ENCODE results near the gene CACNA2D3.

Gene CACNA2D3

GRCh38 chr3:54217828-54218227 lies 95.5 kb downstream of the CACNA2D3 start:
- Histone ChIP-seq H3K36me3 (no peaks in the 10 kb centered on the region), H3K9me3 (ENCODE audit: severe bottlenecking) (no peaks in the 10 kb centered on the region), H3K27ac (no peak overlapping the region), H3K27me3 (ENCODE audit: insufficient read depth, low read depth, severe bottlenecking) (no peaks in the 10 kb centered on the region), H3K4me3 (ENCODE audit: low read depth, low read length) (no peak overlapping the region)
- no peak for DNase-seq
- TF ChIP-seq, protein P1, sequence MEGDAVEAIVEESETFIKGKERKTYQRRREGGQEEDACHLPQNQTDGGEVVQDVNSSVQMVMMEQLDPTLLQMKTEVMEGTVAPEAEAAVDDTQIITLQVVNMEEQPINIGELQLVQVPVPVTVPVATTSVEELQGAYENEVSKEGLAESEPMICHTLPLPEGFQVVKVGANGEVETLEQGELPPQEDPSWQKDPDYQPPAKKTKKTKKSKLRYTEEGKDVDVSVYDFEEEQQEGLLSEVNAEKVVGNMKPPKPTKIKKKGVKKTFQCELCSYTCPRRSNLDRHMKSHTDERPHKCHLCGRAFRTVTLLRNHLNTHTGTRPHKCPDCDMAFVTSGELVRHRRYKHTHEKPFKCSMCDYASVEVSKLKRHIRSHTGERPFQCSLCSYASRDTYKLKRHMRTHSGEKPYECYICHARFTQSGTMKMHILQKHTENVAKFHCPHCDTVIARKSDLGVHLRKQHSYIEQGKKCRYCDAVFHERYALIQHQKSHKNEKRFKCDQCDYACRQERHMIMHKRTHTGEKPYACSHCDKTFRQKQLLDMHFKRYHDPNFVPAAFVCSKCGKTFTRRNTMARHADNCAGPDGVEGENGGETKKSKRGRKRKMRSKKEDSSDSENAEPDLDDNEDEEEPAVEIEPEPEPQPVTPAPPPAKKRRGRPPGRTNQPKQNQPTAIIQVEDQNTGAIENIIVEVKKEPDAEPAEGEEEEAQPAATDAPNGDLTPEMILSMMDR (IDR thresholded peaks at IDR 0.05; ENCODE audit: low read depth, low read length), result no peak

- TF ChIP-seq, protein P1 (IDR thresholded peaks at IDR 0.05; ENCODE audit: low read depth, low read length), result no peak
- no peak overlapping the region for H3K4me3 ChIP-seq (ENCODE audit: low read depth, low read length)
- no peak for DNase-seq
- H3K36me3 ChIP-seq, result no peaks in the 10 kb centered on the region
- H3K27me3 ChIP-seq (ENCODE audit: insufficient read depth, low read depth, severe bottlenecking), result no peaks in the 10 kb centered on the region
- no peak overlapping the region for H3K27ac ChIP-seq
- no peaks in the 10 kb centered on the region for H3K9me3 ChIP-seq (ENCODE audit: severe bottlenecking)
These were observed 100.0 kb downstream of the CACNA2D3 start for GRCh38 chr3:54222316-54222715.

DNA sequence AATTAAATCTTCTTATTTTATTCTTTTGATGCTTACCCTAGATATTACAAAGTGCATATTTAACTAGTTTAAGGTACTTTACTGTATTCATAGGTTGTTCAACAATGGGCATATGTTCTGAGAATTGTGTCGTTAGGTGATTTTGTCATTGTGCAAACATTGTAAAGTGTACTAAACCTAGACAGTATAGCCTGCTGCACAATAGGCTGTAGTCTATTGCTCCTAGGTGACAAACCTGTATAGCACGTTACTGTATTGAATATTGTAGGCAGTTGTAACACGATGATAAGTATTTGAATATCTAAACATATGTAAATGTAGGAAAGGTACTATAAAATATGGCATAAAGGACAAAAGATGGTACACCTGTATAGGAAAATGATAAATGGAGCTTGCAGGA lies 100.7 kb downstream of the CACNA2D3 start:
- Histone ChIP-seq H3K36me3 (no peaks in the 10 kb centered on the region), H3K27ac (no peak overlapping the region), H3K9me3 (ENCODE audit: severe bottlenecking) (no peaks in the 10 kb centered on the region), H3K27me3 (ENCODE audit: insufficient read depth, low read depth, severe bottlenecking) (no peaks in the 10 kb centered on the region), H3K4me3 (ENCODE audit: low read depth, low read length) (no peak overlapping the region)
- no peak for DNase-seq
- TF ChIP-seq, protein P1 (IDR thresholded peaks at IDR 0.05; ENCODE audit: low read depth, low read length), result no peak

DNA sequence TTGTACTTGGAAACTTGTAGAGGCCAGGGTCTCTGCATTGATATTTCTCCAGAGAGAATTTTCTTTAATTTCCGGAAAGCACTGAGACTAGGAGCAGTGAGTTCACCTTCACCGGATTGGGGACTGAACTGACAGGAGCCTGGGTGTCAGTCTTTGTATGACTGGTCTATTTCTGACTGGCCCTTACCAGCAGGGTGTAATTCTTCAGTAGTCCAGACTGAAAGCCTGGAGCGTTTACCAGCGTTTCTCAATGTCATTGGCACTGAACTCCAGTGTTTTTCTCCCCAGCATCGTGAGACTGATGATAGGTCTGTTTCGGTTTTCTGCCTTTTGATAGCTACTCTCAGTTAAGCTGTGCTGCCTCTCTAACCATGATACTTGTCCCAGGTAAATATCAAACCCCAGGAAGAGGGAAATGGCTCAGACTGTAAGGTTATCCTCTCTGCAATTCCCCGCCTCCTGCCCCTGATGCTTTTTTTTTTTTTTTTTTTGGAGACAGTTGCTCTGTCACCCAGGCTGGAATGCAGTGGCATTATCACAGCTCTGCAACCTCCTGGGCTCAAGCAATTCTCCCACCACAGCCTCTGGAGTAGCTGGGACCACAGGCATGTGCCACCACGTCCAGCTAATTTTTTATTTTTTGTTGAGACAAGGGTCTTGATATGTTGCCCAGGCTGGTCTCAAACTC lies 103.6 kb downstream of the CACNA2D3 start:
- no peak overlapping the region for H3K27ac ChIP-seq
- TF ChIP-seq, protein P1 (IDR thresholded peaks at IDR 0.05; ENCODE audit: low read depth, low read length), result no peak
- H3K4me3 ChIP-seq (ENCODE audit: low read depth, low read length), result no peak overlapping the region
- H3K36me3 ChIP-seq, result no peaks in the 10 kb centered on the region
- no peaks in the 10 kb centered on the region for H3K9me3 ChIP-seq (ENCODE audit: severe bottlenecking)
- no peak for DNase-seq
- no peaks in the 10 kb centered on the region for H3K27me3 ChIP-seq (ENCODE audit: insufficient read depth, low read depth, severe bottlenecking)

DNA sequence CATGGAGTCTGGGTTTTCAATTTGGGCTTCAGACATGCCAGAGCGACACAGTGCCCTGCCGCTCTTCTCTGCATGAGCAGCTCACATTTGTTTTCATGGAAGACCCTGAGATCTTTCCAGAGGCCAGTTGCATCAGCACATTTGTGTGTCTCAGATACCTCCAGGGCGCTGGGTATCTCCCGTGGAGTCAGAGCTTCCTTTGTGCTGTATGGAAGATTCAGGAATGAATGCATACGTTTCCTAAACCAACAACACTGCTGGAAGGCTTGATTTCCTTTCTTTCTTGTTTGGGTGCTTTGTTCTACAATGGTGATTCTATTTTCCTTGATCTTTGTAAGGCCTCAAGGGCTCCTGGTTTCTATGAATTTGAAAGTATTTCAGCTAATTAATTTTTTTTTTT lies 106.5 kb downstream of the CACNA2D3 start:
- no peak overlapping the region for H3K4me3 ChIP-seq (ENCODE audit: low read depth, low read length)
- H3K27ac ChIP-seq, result no peak overlapping the region
- H3K36me3 ChIP-seq, result no peaks in the 10 kb centered on the region
- TF ChIP-seq, protein P1 (IDR thresholded peaks at IDR 0.05; ENCODE audit: low read depth, low read length), result no peak
- H3K27me3 ChIP-seq (ENCODE audit: insufficient read depth, low read depth, severe bottlenecking), result no peaks in the 10 kb centered on the region
- DNase-seq, result no peak
- H3K9me3 ChIP-seq (ENCODE audit: severe bottlenecking), result no peaks in the 10 kb centered on the region

DNA sequence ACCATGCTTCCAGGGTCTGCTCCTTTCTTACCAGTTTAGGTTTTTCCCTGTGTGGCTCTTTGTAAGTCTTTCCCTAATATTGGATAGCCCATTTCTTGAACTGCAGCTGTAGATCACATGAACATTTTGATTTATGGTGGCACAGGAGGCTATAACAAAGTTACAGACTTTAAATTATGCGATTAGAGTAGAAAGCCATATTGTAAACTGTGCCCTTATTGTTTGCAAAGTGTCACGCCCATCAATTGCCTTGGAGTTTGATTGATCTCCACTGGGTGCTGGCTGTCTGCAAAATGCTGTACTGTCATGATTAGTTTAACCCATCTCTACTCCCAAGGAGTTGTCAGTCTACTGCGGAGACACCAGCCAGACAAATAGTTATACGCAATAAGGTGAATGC lies 110.3 kb downstream of the CACNA2D3 start:
- Histone ChIP-seq H3K36me3 (no peaks in the 10 kb centered on the region), H3K9me3 (ENCODE audit: severe bottlenecking) (no peaks in the 10 kb centered on the region), H3K27ac (no peak overlapping the region), H3K4me3 (ENCODE audit: low read depth, low read length) (no peak overlapping the region), H3K27me3 (ENCODE audit: insufficient read depth, low read depth, severe bottlenecking) (no peaks in the 10 kb centered on the region)
- no peak for DNase-seq
- TF ChIP-seq, protein P1 (IDR thresholded peaks at IDR 0.05; ENCODE audit: low read depth, low read length), result no peak

Measured in WERI-Rb-1 (cell line).